IMR-90 (cell line): ENCODE data around the gene CEP170B. TPM values are rescaled to one million over a fixed set of nuclear protein-coding genes. Genes with fewer than 3 reads are reported as not detected.

ENCODE experiments used
- ATAC-seq: fragments of 200-7000 bp; cut with Tn5 transposase; 2 replicates; pipeline ENCODE4 v1.9.1; 2020; ENCODE audit warnings: low read depth, mild to moderate bottlenecking, moderate library complexity
- BruUV-seq: library from RNA; stranded (reverse); fragments of 400-500 nt; replicated peaks from 2 replicates; lab custom pipeline; 2021; lab: Mats Ljungman, UMichigan
- CTCF ChIA-PET: fragments of 300-600 bp; formaldehyde crosslinking; extraction: SDS; loops from one replicate; lab custom pipeline; 2021; ENCODE audit warnings: antibody characterized with exemption; lab: Yijun Ruan, JAX
- POLR2A ChIA-PET: fragments of 300-600 bp; sonication (Branson Sonifier 250); formaldehyde crosslinking; loops from one replicate; lab custom pipeline; 2022; ENCODE audit warnings: antibody characterized with exemption; ENCODE audit not compliant: unreplicated experiment; lab: Charles Lee
- DNase-seq: peaks from one replicate; pipeline ENCODE4 v3.0.0; 2013
- H2AFZ ChIP-seq: replicated peaks from 2 replicates; pipeline ENCODE3; 2013; ENCODE audit warnings: low read length, mild to moderate bottlenecking; ENCODE audit not compliant: poor library complexity
- H2AK5ac ChIP-seq: 2 replicates; pipeline ENCODE4 v1.6.1; 2013; ENCODE audit warnings: low read depth, low read length, inconsistent platforms
- H2AK9ac ChIP-seq: replicated peaks from 2 replicates; pipeline ENCODE3; 2013; ENCODE audit warnings: mild to moderate bottlenecking, low read depth, low read length, moderate library complexity; ENCODE audit not compliant: poor library complexity
- H2BK120ac ChIP-seq: 2 replicates; pipeline ENCODE4 v1.6.1; 2013; ENCODE audit warnings: low read depth, low read length, inconsistent platforms
- H2BK15ac ChIP-seq: 3 replicates; pipeline ENCODE4 v1.6.1; 2013; ENCODE audit warnings: low read depth, low read length, inconsistent platforms
- H2BK20ac ChIP-seq: 2 replicates; pipeline ENCODE4 v1.6.1; 2013; ENCODE audit warnings: low read depth, mild to moderate bottlenecking, inconsistent platforms, low read length, moderate library complexity
- H2BK5ac ChIP-seq: 2 replicates; pipeline ENCODE4 v1.6.1; 2013; ENCODE audit warnings: mild to moderate bottlenecking, low read depth, low read length, inconsistent platforms; ENCODE audit not compliant: poor library complexity, severe bottlenecking
- H3K14ac ChIP-seq: replicated peaks from 2 replicates; pipeline ENCODE4 v1.6.1; 2013; ENCODE audit warnings: low read depth, low read length, inconsistent platforms
- H3K18ac ChIP-seq: 2 replicates; pipeline ENCODE4 v1.6.1; 2013; ENCODE audit warnings: low read depth, low read length, control low read depth
- H3K23ac ChIP-seq: 2 replicates; pipeline ENCODE4 v1.6.1; 2013; ENCODE audit warnings: low read depth, low read length, inconsistent platforms
- H3K27ac ChIP-seq: 2 replicates; pipeline ENCODE4 v1.5.1; 2013; ENCODE audit warnings: mild to moderate bottlenecking, control low read depth, low read length; ENCODE audit not compliant: insufficient read depth
- H3K27me3 ChIP-seq: 2 replicates; pipeline ENCODE4 v1.6.1; 2013; ENCODE audit warnings: low read length; ENCODE audit not compliant: control insufficient read depth, insufficient read depth
- H3K36me3 ChIP-seq: 2 replicates; pipeline ENCODE4 v1.6.1; 2013; ENCODE audit warnings: low read length, mixed read lengths; ENCODE audit not compliant: control insufficient read depth, insufficient read depth
- H3K4ac ChIP-seq: 2 replicates; pipeline ENCODE4 v1.6.1; 2013; ENCODE audit warnings: low read depth, low read length, inconsistent platforms
- H3K4me1 ChIP-seq: 2 replicates; pipeline ENCODE4 v1.6.1; 2013; ENCODE audit warnings: low read length, mixed read lengths; ENCODE audit not compliant: control insufficient read depth, insufficient read depth
- H3K4me2 ChIP-seq: 2 replicates; pipeline ENCODE4 v1.6.1; 2013; ENCODE audit warnings: low read depth, mild to moderate bottlenecking, control low read depth, low read length, moderate library complexity
- H3K4me3 ChIP-seq: 2 replicates; pipeline ENCODE4 v1.5.1; 2013; ENCODE audit warnings: low read depth, mild to moderate bottlenecking, control low read depth, low read length, moderate library complexity; ENCODE audit not compliant: insufficient read depth
- H3K56ac ChIP-seq: 2 replicates; pipeline ENCODE4 v1.6.1; 2013; ENCODE audit warnings: low read length, inconsistent platforms; ENCODE audit not compliant: insufficient read depth; ENCODE audit errors: extremely low read depth
- H3K79me1 ChIP-seq, 2 experiments: 2 replicates each; pipeline ENCODE4 v1.6.1; 2013; ENCODE audit warnings: low read length in 2 of 2, inconsistent platforms in 1 of 2, low read depth in 1 of 2
- H3K9ac ChIP-seq: 2 replicates; pipeline ENCODE4 v1.6.1; 2013; ENCODE audit warnings: low read depth, low read length, control low read depth
- H3K9me1 ChIP-seq: 2 replicates; pipeline ENCODE4 v1.6.1; 2013; ENCODE audit warnings: low read length, inconsistent platforms; ENCODE audit not compliant: insufficient read depth
- H3K9me3 ChIP-seq: 2 replicates; pipeline ENCODE4 v1.6.1; 2013; ENCODE audit warnings: low read length; ENCODE audit not compliant: control insufficient read depth, insufficient read depth
- H4K20me1 ChIP-seq: 2 replicates; pipeline ENCODE4 v1.6.1; 2013; ENCODE audit warnings: low read length, inconsistent platforms; ENCODE audit not compliant: insufficient read depth
- H4K5ac ChIP-seq: 2 replicates; pipeline ENCODE4 v1.6.1; 2013; ENCODE audit warnings: mild to moderate bottlenecking, low read depth, low read length, control low read depth
- H4K8ac ChIP-seq, 2 experiments: 2 replicates each; pipeline ENCODE4 v1.6.1; 2013; ENCODE audit warnings: low read depth in 2 of 2, low read length in 2 of 2, control low read depth in 1 of 2, inconsistent platforms in 1 of 2
- H4K91ac ChIP-seq: 2 replicates; pipeline ENCODE4 v1.6.1; 2013; ENCODE audit warnings: low read depth, low read length, inconsistent platforms; ENCODE audit not compliant: insufficient read depth
- BHLHE40 ChIP-seq: fragments of 150-350 bp; IDR thresholded peaks from 2 replicates; pipeline ENCODE4 v1.6.1; 2016; ENCODE audit warnings: mild to moderate bottlenecking, low read depth, low read length
- CEBPB ChIP-seq: IDR thresholded peaks from 2 replicates; pipeline ENCODE4 v1.6.1; 2012; ENCODE audit warnings: low read depth, low read length, improper control_type of control experiment
- CHD1 ChIP-seq: IDR thresholded peaks from 2 replicates; pipeline ENCODE4 v1.6.1; 2012; ENCODE audit warnings: low read depth, low read length, improper control_type of control experiment
- FOS ChIP-seq: fragments of 150-350 bp; IDR thresholded peaks from 2 replicates; pipeline ENCODE4 v1.6.1; 2016; ENCODE audit warnings: low read depth, low read length
- MAZ ChIP-seq: IDR thresholded peaks from 2 replicates; pipeline ENCODE4 v1.6.1; 2012; ENCODE audit warnings: low read depth, mild to moderate bottlenecking, low read length, improper control_type of control experiment, moderate library complexity, borderline replicate concordance
- MXI1 ChIP-seq: IDR thresholded peaks from 2 replicates; pipeline ENCODE4 v1.6.1; 2012; ENCODE audit warnings: low read depth, mild to moderate bottlenecking, low read length, moderate library complexity, borderline replicate concordance
- NFE2L2 ChIP-seq: fragments of 150-350 bp; IDR thresholded peaks from 2 replicates; pipeline ENCODE4 v1.6.1; 2016; ENCODE audit warnings: low read depth, mild to moderate bottlenecking, low read length
- POLR2A ChIP-seq: IDR thresholded peaks from 2 replicates; pipeline ENCODE4 v1.6.1; 2012; ENCODE audit warnings: mild to moderate bottlenecking, low read depth, low read length
- RAD21 ChIP-seq: IDR thresholded peaks from 2 replicates; pipeline ENCODE4 v1.6.1; 2012; ENCODE audit warnings: low read length, improper control_type of control experiment
- RCOR1 ChIP-seq: IDR thresholded peaks from 2 replicates; pipeline ENCODE4 v1.6.1; 2012; ENCODE audit warnings: mild to moderate bottlenecking, low read length, improper control_type of control experiment; ENCODE audit not compliant: insufficient replicate concordance
- RFX5 ChIP-seq: IDR thresholded peaks from 2 replicates; pipeline ENCODE4 v1.8.0; 2012; ENCODE audit warnings: low read depth, mild to moderate bottlenecking, low read length, moderate library complexity
- SMC3 ChIP-seq: fragments of 150-350 bp; IDR thresholded peaks from 2 replicates; pipeline ENCODE4 v1.6.1; 2016; ENCODE audit warnings: low read depth, mild to moderate bottlenecking, antibody characterized with exemption, low read length, moderate library complexity
- USF2 ChIP-seq: fragments of 150-350 bp; IDR thresholded peaks from 2 replicates; pipeline ENCODE4 v1.6.1; 2017; ENCODE audit warnings: mild to moderate bottlenecking, antibody characterized with exemption, low read length, low read depth
- WGBS, 2 experiments: methylation state at CpG; one replicate each; pipeline versions ENCODE4 v1.1.5 to v1.1.7; 2013; ENCODE audit warnings: missing lambda C conversion rate in 2 of 2; ENCODE audit not compliant: insufficient read length in 1 of 2; ENCODE audit errors: extremely low coverage in 2 of 2; 5-methylcytosine and 5-hydroxymethylcytosine counted together
- dilution Hi-C: fragments of 300-500 bp; cut with HindIII; formaldehyde crosslinking; loops from one replicate; pipeline ENCODE4 v1.14.3; 2018; ENCODE audit warnings: low sequenced_read_pairs; ENCODE audit not compliant: unreplicated experiment
- in situ Hi-C: fragments of 300-500 bp; cut with MboI; formaldehyde crosslinking; loops from 3 replicates; pipeline ENCODE4 v1.14.3; 2019; ENCODE audit warnings: low sequenced_read_pairs, inconsistent platforms, mixed read lengths
- intact Hi-C: fragments of 100-400 bp; cut with micrococcal nuclease; formaldehyde crosslinking; loops from 2 replicates; pipeline ENCODE4 v1.10.0; 2022
- polyA plus RNA-seq, 3 experiments: library from polyadenylated mRNA; depleted of rRNA; stranded (reverse); fragments of >200 nt; gene quantifications; 2 replicates each; pipeline ENCODE4 v1.2.3, GENCODE V29; 2012; ENCODE audit warnings: low replicate concordance in 1 of 3
- total RNA-seq: library from RNA; depleted of rRNA; stranded (reverse); fragments of >200 nt; gene quantifications from 2 replicates; pipeline ENCODE4 v1.2.3, GENCODE V29; 2012
- TF ChIP-seq, protein P1 (sequence below): conservative IDR thresholded peaks from 2 replicates; pipeline ENCODE4 v1.5.1; 2012; ENCODE audit warnings: mild to moderate bottlenecking, low read depth, low read length, improper control_type of control experiment
- TF ChIP-seq, protein P2 (sequence below): fragments of 150-350 bp; IDR thresholded peaks from 2 replicates; pipeline ENCODE4 v1.6.1; 2016; ENCODE audit warnings: low read depth, mild to moderate bottlenecking, low read length, moderate library complexity, borderline replicate concordance

Gene CEP170B
- total and polyA plus RNA-seq, 2 of the 4 experiments (the other 2 are of a cell fraction), result 3.6 to 13.1 TPM

- ATAC-seq (no peak), DNase-seq (no peak)
- WGBS, 2 experiments, result 97% methylated on average over 7 of the region's 22 CpGs; no CpG with 5 or more reads in 1 of the 2 experiments
- no peak overlapping the region for H3K9ac ChIP-seq
- in situ Hi-C loops, result loop anchor here (5.0 kb wide), 1 partner anchor 56 kb away; no protein-coding TSS in a partner anchor
- ChIA-PET CTCF (no interaction called here), POLR2A (no interaction called here)
- H3K4ac ChIP-seq, result no peak overlapping the region
- no peak overlapping the region for H2AFZ ChIP-seq
- no peak overlapping the region for H3K4me2 ChIP-seq
- no peak overlapping the region for H2AK9ac ChIP-seq
- H3K79me1 ChIP-seq, result peaks cover 0 to 6% of the 10 kb centered on the region in 2 experiments; a peak in 1 of 4 replicates
- no peak overlapping the region for H2AK5ac ChIP-seq
- H3K27ac ChIP-seq, result no peak overlapping the region
- BruUV-seq, result no TSS peak
- no peaks in the 10 kb centered on the region for H3K9me1 ChIP-seq
- no peak overlapping the region for H3K4me3 ChIP-seq
- no peak overlapping the region for H2BK20ac ChIP-seq
- H3K27me3 ChIP-seq, result no peaks in the 10 kb centered on the region
- no peak overlapping the region for H4K8ac ChIP-seq
- dilution Hi-C loops, result no loop called here
- H3K23ac ChIP-seq, result no peak overlapping the region
- intact Hi-C loops, result no loop called here
- no peak overlapping the region for H4K91ac ChIP-seq
- no peak overlapping the region for H4K5ac ChIP-seq
- no peak overlapping the region for H3K14ac ChIP-seq
- H3K56ac ChIP-seq, result no peak overlapping the region
- peaks cover 9% of the 10 kb centered on the region for H3K4me1 ChIP-seq
- no peaks in the 10 kb centered on the region for H3K9me3 ChIP-seq
- H2BK5ac ChIP-seq, result no peak overlapping the region
- H3K36me3 ChIP-seq, result no peaks in the 10 kb centered on the region
- H2BK120ac ChIP-seq, result no peak overlapping the region
- H4K20me1 ChIP-seq, result no peaks in the 10 kb centered on the region
- no peak overlapping the region for H2BK15ac ChIP-seq
- H3K18ac ChIP-seq, result no peak overlapping the region
- TF ChIP-seq BHLHE40 (no peak), RAD21 (no peak), CEBPB (no peak), USF2 (no peak), MXI1 (no peak), POLR2A (no peak), RCOR1 (no peak), CHD1 (no peak), NFE2L2 (no peak), MAZ (no peak), SMC3 (no peak), RFX5 (no peak), FOS (no peak)
- TF ChIP-seq, protein P1, sequence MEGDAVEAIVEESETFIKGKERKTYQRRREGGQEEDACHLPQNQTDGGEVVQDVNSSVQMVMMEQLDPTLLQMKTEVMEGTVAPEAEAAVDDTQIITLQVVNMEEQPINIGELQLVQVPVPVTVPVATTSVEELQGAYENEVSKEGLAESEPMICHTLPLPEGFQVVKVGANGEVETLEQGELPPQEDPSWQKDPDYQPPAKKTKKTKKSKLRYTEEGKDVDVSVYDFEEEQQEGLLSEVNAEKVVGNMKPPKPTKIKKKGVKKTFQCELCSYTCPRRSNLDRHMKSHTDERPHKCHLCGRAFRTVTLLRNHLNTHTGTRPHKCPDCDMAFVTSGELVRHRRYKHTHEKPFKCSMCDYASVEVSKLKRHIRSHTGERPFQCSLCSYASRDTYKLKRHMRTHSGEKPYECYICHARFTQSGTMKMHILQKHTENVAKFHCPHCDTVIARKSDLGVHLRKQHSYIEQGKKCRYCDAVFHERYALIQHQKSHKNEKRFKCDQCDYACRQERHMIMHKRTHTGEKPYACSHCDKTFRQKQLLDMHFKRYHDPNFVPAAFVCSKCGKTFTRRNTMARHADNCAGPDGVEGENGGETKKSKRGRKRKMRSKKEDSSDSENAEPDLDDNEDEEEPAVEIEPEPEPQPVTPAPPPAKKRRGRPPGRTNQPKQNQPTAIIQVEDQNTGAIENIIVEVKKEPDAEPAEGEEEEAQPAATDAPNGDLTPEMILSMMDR, result no peak
- TF ChIP-seq, protein P2, sequence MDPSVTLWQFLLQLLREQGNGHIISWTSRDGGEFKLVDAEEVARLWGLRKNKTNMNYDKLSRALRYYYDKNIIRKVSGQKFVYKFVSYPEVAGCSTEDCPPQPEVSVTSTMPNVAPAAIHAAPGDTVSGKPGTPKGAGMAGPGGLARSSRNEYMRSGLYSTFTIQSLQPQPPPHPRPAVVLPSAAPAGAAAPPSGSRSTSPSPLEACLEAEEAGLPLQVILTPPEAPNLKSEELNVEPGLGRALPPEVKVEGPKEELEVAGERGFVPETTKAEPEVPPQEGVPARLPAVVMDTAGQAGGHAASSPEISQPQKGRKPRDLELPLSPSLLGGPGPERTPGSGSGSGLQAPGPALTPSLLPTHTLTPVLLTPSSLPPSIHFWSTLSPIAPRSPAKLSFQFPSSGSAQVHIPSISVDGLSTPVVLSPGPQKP, result no peak
These were observed 42.0 kb upstream of the CEP170B start for GRCh38 chr14:104822821-104823615.
